Peyer's patch (tissue), 4 donors: ENCODE results near the gene MRPL36. TPM values are rescaled to one million over a fixed set of nuclear protein-coding genes. Genes with fewer than 3 reads are reported as not detected.

Experiments
- DNase-seq, 3 donors: peaks; one replicate each; pipeline ENCODE4 v3.0.0-alpha.2; 2017 to 2019
- H3K27ac ChIP-seq, 4 donors: fragments of 200-600 bp; sonication (generic); one replicate each; pipeline ENCODE4 v1.5.1; 2016 to 2019
- H3K27me3 ChIP-seq, 2 donors: fragments of 200-600 bp; sonication (generic); one replicate each; pipeline ENCODE4 v1.5.1; 2019
- H3K36me3 ChIP-seq, 3 donors: fragments of 200-600 bp; sonication (generic); one replicate each; pipeline ENCODE4 v1.5.1; 2016 to 2019
- H3K4me1 ChIP-seq, 4 donors: fragments of 200-600 bp; sonication (generic); one replicate each; pipeline ENCODE4 v1.5.1; 2016 to 2019
- H3K4me3 ChIP-seq, 4 donors: fragments of 200-600 bp; sonication (generic); 1 replicate in 3 of 4; 2 replicates in 1 of 4; pipeline ENCODE4 v1.5.1; 2016 to 2019; ENCODE audit warnings: mild to moderate bottlenecking in 1 of 4
- H3K9me3 ChIP-seq, 4 donors: fragments of 200-600 bp; sonication (generic); one replicate each; pipeline ENCODE4 v1.5.1; 2016 to 2019; ENCODE audit warnings: mild to moderate bottlenecking in 1 of 4
- CTCF ChIP-seq, 6 experiments: fragments of 450-650 bp in 4 of 6; fragments of 200-600 bp in 2 of 6; sonication (generic) in 1 of 6; IDR thresholded peaks; one replicate each; pipeline ENCODE4 v1.5.1; 2017 to 2019; ENCODE audit warnings: antibody characterized with exemption in 6 of 6, mild to moderate bottlenecking in 3 of 6, moderate library complexity in 1 of 6
- POLR2A ChIP-seq, 2 donors: fragments of 450-650 bp; IDR thresholded peaks; one replicate each; pipeline ENCODE4 v1.5.1; 2017; ENCODE audit warnings: antibody characterized with exemption in 2 of 2, mild to moderate bottlenecking in 2 of 2, moderate library complexity in 2 of 2
- total RNA-seq, 4 donors: library from RNA; depleted of rRNA; stranded (reverse); fragments of >200 nt; gene quantifications; one replicate each; pipeline ENCODE4 v1.1.0, GENCODE V29; 2016

The MRPL36 gene
- total RNA-seq, 4 donors from 2014 or later = 21.9 to 23.9 (median 23.3) TPM

GRCh38 chr5:1763548-1763911 is 36.1 kb downstream of the MRPL36 start:
- H3K36me3 ChIP-seq = no peaks in the 10 kb centered on the region

GRCh38 chr5:1762883-1763547 is 36.6 kb downstream of the MRPL36 start:
- Histone ChIP-seq H3K4me1 (no peaks in the 10 kb centered on the region), H3K27ac (no peak overlapping the region), H3K9me3 (no peaks in the 10 kb centered on the region), H3K4me3 (no peak overlapping the region), H3K27me3 (no peaks in the 10 kb centered on the region), H3K36me3 (no peaks in the 10 kb centered on the region)
- TF ChIP-seq POLR2A (IDR thresholded peaks at IDR 0.05) (no peak), CTCF (IDR thresholded peaks at IDR 0.05) (no peak)
- DNase-seq = peak in 1 of 3 donors; percentile 42

More at GRCh38 chr5:1763548-1763911, 36.1 kb downstream of the MRPL36 start:
- H3K4me3 ChIP-seq = no peak overlapping the region
- DNase-seq = peak in 2 of 3 donors; percentile 53 to 56
- no peaks in the 10 kb centered on the region for H3K9me3 ChIP-seq
- H3K27me3 ChIP-seq = no peaks in the 10 kb centered on the region
- H3K4me1 ChIP-seq = no peaks in the 10 kb centered on the region
- peak in 4 of 6 experiments; percentile 18 to 54 (median 53) for TF ChIP-seq CTCF (IDR thresholded peaks at IDR 0.05)
- TF ChIP-seq POLR2A (IDR thresholded peaks at IDR 0.05) = no peak
- no peak overlapping the region for H3K27ac ChIP-seq

- DNase-seq = peak in 1 of 3 donors; percentile 26
- Histone ChIP-seq H3K27me3 (no peaks in the 10 kb centered on the region), H3K27ac (no peak overlapping the region), H3K4me3 (no peak overlapping the region), H3K4me1 (no peaks in the 10 kb centered on the region), H3K9me3 (no peaks in the 10 kb centered on the region), H3K36me3 (no peaks in the 10 kb centered on the region)
- TF ChIP-seq CTCF (IDR thresholded peaks at IDR 0.05) = no peak
- TF ChIP-seq POLR2A (IDR thresholded peaks at IDR 0.05) = no peak
These were observed 37.3 kb downstream of the MRPL36 start for GRCh38 chr5:1762121-1762882.

- H3K4me3 ChIP-seq = no peak overlapping the region
- TF ChIP-seq POLR2A (IDR thresholded peaks at IDR 0.05) (no peak), CTCF (IDR thresholded peaks at IDR 0.05) (no peak)
- no peaks in the 10 kb centered on the region for H3K4me1 ChIP-seq
- H3K27me3 ChIP-seq = no peaks in the 10 kb centered on the region
- no peaks in the 10 kb centered on the region for H3K36me3 ChIP-seq
- H3K9me3 ChIP-seq = no peaks in the 10 kb centered on the region
- H3K27ac ChIP-seq = no peak overlapping the region
- DNase-seq = no peak
These were observed 38.2 kb downstream of the MRPL36 start for GRCh38 chr5:1761453-1761755.

GRCh38 chr5:1760656-1761452 is 38.8 kb downstream of the MRPL36 start:
- DNase-seq = peak in 1 of 3 donors; percentile 34
- Histone ChIP-seq H3K27me3 (no peaks in the 10 kb centered on the region), H3K4me3 (no peak overlapping the region), H3K36me3 (no peaks in the 10 kb centered on the region), H3K9me3 (no peaks in the 10 kb centered on the region), H3K4me1 (no peaks in the 10 kb centered on the region), H3K27ac (no peak overlapping the region)
- TF ChIP-seq POLR2A (IDR thresholded peaks at IDR 0.05) = no peak
- no peak for TF ChIP-seq CTCF (IDR thresholded peaks at IDR 0.05)
